ENCODE measurements around the gene SLFN12.

SLFN12 gene

DNA sequence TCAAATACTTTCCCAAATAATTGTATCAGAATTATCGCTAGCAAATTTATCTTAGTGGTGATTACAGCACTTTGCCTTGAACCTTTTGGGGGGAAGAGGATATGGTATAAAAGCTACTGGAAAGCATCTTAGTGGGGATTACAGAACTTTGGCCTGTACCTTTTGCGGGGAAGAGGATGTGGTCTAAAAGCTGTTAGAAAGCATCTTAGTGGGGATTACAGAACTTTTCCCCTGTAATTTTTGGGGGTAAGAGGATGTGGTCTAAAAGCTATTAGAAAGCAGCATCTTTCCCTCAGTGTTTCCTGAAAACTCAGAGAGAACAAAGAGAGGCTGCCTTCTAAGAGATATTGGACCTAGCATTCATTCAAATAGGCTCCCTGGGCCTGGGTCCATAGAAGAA, 4.1 kb downstream of the SLFN12 start:
- no peak for TF ChIP-seq ZNF302 (tag by site-specific recombination; IDR thresholded peaks at IDR 0.05; ENCODE audit: low read depth)
- TF ChIP-seq ZNF596 (tag by site-specific recombination; IDR thresholded peaks at IDR 0.05), result no peak
- TF ChIP-seq ZNF133 (tag by site-specific recombination; IDR thresholded peaks at IDR 0.05), result no peak
- TF ChIP-seq HOXC10 (CRISPR knock-in tag; IDR thresholded peaks at IDR 0.05), result no peak
- no peak for TF ChIP-seq ZNF37A (tag by site-specific recombination; IDR thresholded peaks at IDR 0.05)
- ChIA-PET POLR2A (no interaction called here), CTCF (interaction anchor here (1.4 to 1.8 kb wide), 2 partner anchors 106 to 111 kb away, joined by 3 to 5 read pairs; no protein-coding TSS in a partner anchor)
- H3K9me3 ChIP-seq (ENCODE audit: control insufficient read depth, insufficient read depth, low read depth, low read length), result no peaks in the 10 kb centered on the region; the same call in 1 of the 2 replicates
- H3K27ac ChIP-seq (ENCODE audit: extremely low read depth, low read depth, low read length), result no peak overlapping the region
- H3K4me3 ChIP-seq (ENCODE audit: low read depth, low read length), result no peak overlapping the region
- H3K4me1 ChIP-seq (ENCODE audit: control insufficient read depth, insufficient read depth, low read length), result peaks cover 8% of the 10 kb centered on the region
- H3K36me3 ChIP-seq (ENCODE audit: control insufficient read depth in 2 of 2, insufficient read depth in 1 of 2, low read length in 2 of 2), result no peaks in the 10 kb centered on the region

- no peaks in the 10 kb centered on the region; a peak in 1 of 3 replicates for H3K36me3 ChIP-seq (ENCODE audit: control insufficient read depth in 2 of 2, insufficient read depth in 1 of 2, low read length in 2 of 2)
- POLR2A ChIA-PET, result interaction anchor here (1.1 kb wide), 1 partner anchor 10 kb away, joined by 3 read pairs; no protein-coding TSS in a partner anchor
- no peak overlapping the region for H3K4me3 ChIP-seq (ENCODE audit: low read depth, low read length)
- H3K4me1 ChIP-seq (ENCODE audit: control insufficient read depth, insufficient read depth, low read length), result no peaks in the 10 kb centered on the region
- no peaks in the 10 kb centered on the region; the same call in 1 of the 2 replicates for H3K9me3 ChIP-seq (ENCODE audit: control insufficient read depth, insufficient read depth, low read depth, low read length)
- CTCF ChIA-PET, result no interaction called here
- TF ChIP-seq, protein P1, sequence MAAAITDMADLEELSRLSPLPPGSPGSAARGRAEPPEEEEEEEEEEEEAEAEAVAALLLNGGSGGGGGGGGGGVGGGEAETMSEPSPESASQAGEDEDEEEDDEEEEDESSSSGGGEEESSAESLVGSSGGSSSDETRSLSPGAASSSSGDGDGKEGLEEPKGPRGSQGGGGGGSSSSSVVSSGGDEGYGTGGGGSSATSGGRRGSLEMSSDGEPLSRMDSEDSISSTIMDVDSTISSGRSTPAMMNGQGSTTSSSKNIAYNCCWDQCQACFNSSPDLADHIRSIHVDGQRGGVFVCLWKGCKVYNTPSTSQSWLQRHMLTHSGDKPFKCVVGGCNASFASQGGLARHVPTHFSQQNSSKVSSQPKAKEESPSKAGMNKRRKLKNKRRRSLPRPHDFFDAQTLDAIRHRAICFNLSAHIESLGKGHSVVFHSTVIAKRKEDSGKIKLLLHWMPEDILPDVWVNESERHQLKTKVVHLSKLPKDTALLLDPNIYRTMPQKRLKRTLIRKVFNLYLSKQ (tag by site-specific recombination; IDR thresholded peaks at IDR 0.05; ENCODE audit: borderline replicate concordance), result no peak
- TF ChIP-seq PRDM6 (tag by site-specific recombination; IDR thresholded peaks at IDR 0.05) (no peak), ZNF48 (tag by site-specific recombination; IDR thresholded peaks at IDR 0.05) (no peak), ZNF837 (tag by site-specific recombination; IDR thresholded peaks at IDR 0.05) (no peak), ZNF768 (tag by site-specific recombination; IDR thresholded peaks at IDR 0.05) (no peak), HOXC10 (CRISPR knock-in tag; IDR thresholded peaks at IDR 0.05) (no peak), GLIS1 (tag by site-specific recombination; IDR thresholded peaks at IDR 0.05) (no peak), ZNF677 (tag by site-specific recombination; IDR thresholded peaks at IDR 0.05) (no peak), MYNN (tag by site-specific recombination; IDR thresholded peaks at IDR 0.05; ENCODE audit: borderline replicate concordance) (no peak), ZBTB1 (tag by site-specific recombination; IDR thresholded peaks at IDR 0.05) (no peak), BCL6B (tag by site-specific recombination; IDR thresholded peaks at IDR 0.05) (no peak), ZNF24 (tag by site-specific recombination; IDR thresholded peaks at IDR 0.05) (no peak), GLI2 (tag by site-specific recombination; IDR thresholded peaks at IDR 0.05; ENCODE audit: borderline replicate concordance, low read depth) (no peak), ZNF501 (tag by site-specific recombination; IDR thresholded peaks at IDR 0.05) (no peak)
- TF ChIP-seq, protein P2, sequence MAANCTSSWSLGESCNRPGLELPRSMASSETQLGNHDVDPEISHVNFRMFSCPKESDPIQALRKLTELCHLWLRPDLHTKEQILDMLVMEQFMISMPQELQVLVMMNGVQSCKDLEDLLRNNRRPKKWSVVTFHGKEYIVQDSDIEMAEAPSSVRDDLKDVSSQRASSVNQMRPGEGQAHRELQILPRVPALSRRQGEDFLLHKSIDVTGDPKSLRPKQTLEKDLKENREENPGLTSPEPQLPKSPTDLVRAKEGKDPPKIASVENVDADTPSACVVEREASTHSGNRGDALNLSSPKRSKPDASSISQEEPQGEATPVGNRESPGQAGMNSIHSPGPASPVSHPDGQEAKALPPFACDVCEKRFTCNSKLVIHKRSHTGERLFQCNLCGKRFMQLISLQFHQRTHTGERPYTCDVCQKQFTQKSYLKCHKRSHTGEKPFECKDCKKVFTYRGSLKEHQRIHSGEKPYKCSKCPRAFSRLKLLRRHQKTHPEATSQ (tag by site-specific recombination; IDR thresholded peaks at IDR 0.05), result no peak
- TF ChIP-seq, protein P3, sequence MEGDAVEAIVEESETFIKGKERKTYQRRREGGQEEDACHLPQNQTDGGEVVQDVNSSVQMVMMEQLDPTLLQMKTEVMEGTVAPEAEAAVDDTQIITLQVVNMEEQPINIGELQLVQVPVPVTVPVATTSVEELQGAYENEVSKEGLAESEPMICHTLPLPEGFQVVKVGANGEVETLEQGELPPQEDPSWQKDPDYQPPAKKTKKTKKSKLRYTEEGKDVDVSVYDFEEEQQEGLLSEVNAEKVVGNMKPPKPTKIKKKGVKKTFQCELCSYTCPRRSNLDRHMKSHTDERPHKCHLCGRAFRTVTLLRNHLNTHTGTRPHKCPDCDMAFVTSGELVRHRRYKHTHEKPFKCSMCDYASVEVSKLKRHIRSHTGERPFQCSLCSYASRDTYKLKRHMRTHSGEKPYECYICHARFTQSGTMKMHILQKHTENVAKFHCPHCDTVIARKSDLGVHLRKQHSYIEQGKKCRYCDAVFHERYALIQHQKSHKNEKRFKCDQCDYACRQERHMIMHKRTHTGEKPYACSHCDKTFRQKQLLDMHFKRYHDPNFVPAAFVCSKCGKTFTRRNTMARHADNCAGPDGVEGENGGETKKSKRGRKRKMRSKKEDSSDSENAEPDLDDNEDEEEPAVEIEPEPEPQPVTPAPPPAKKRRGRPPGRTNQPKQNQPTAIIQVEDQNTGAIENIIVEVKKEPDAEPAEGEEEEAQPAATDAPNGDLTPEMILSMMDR (tag by site-specific recombination; IDR thresholded peaks at IDR 0.05), result no peak
- no peak overlapping the region for H3K27ac ChIP-seq (ENCODE audit: extremely low read depth, low read depth, low read length)
These were observed 8.5 kb downstream of the SLFN12 start for GRCh38 chr17:35423761-35424160.
